A673 (cell line): ENCODE data around the gene GRB7. TPM values are rescaled to one million over a fixed set of nuclear protein-coding genes. Genes with fewer than 3 reads are reported as not detected.

Source experiments
- BruUV-seq: library from RNA; stranded (reverse); fragments of 400-500 nt; replicated peaks from 2 replicates; lab custom pipeline; 2021; lab: Mats Ljungman, UMichigan
- CTCF ChIA-PET: fragments of 300-600 bp; sonication (Branson Sonifier 250); formaldehyde crosslinking; loops from one replicate; lab custom pipeline; 2022; ENCODE audit warnings: antibody characterized with exemption; lab: Charles Lee
- POLR2A ChIA-PET: fragments of 300-600 bp; sonication (Branson Sonifier 250); formaldehyde crosslinking; loops from one replicate; lab custom pipeline; 2022; ENCODE audit warnings: antibody characterized with exemption; ENCODE audit not compliant: low non-redundant PET; lab: Charles Lee
- DNase-seq: peaks from one replicate; pipeline ENCODE4 v3.0.0-alpha.2; 2015; ENCODE audit warnings: low spot score
- H3K27ac ChIP-seq: fragments of 200-600 bp; sonication (generic); 2 replicates; pipeline ENCODE4 v1.5.1; 2016; ENCODE audit warnings: mixed run types, low read depth, mild to moderate bottlenecking, mixed read lengths, antibody characterized with exemption, low read length; ENCODE audit not compliant: poor library complexity, severe bottlenecking
- H3K27me3 ChIP-seq: fragments of 200-600 bp; sonication (generic); replicated peaks from 2 replicates; pipeline ENCODE4 v1.6.1; 2017; ENCODE audit warnings: mixed run types, low read depth, mild to moderate bottlenecking, mixed read lengths, antibody characterized with exemption, low read length; ENCODE audit not compliant: insufficient read depth, poor library complexity
- H3K36me3 ChIP-seq: fragments of 200-600 bp; sonication (generic); 2 replicates; pipeline ENCODE4 v1.6.1; 2016; ENCODE audit warnings: mixed run types, mild to moderate bottlenecking, mixed read lengths, antibody characterized with exemption, low read length; ENCODE audit not compliant: insufficient read depth, poor library complexity, severe bottlenecking
- H3K4me1 ChIP-seq: fragments of 200-600 bp; sonication (generic); 2 replicates; pipeline ENCODE4 v1.6.1; 2017; ENCODE audit warnings: mixed run types, mild to moderate bottlenecking, mixed read lengths, antibody characterized with exemption, low read length; ENCODE audit not compliant: insufficient read depth, poor library complexity, severe bottlenecking
- H3K4me3 ChIP-seq: fragments of 200-600 bp; sonication (generic); 2 replicates; pipeline ENCODE4 v1.5.1; 2016; ENCODE audit warnings: low read depth, mixed run types, mild to moderate bottlenecking, mixed read lengths, low read length; ENCODE audit not compliant: poor library complexity, severe bottlenecking
- H3K9me3 ChIP-seq: fragments of 200-600 bp; sonication (generic); 2 replicates; pipeline ENCODE4 v1.6.1; 2016; ENCODE audit warnings: mixed run types, low read depth, mild to moderate bottlenecking, mixed read lengths, antibody characterized with exemption, low read length; ENCODE audit not compliant: poor library complexity, severe bottlenecking
- CTCF ChIP-seq: fragments of 300-800, 200-600 bp; sonication (generic); conservative IDR thresholded peaks from 2 replicates; pipeline ENCODE4 v1.5.1; 2017; ENCODE audit warnings: low read depth, mild to moderate bottlenecking, antibody characterized with exemption, low read length, moderate library complexity, mixed read lengths
- EZH2 ChIP-seq: fragments of 200-600 bp; sonication (generic); IDR thresholded peaks from 2 replicates; pipeline ENCODE4 v1.6.1; 2017; ENCODE audit warnings: borderline replicate concordance, low read depth, mild to moderate bottlenecking, mixed read lengths, antibody characterized with exemption, low read length; ENCODE audit not compliant: poor library complexity, severe bottlenecking
- intact Hi-C: fragments of 100-400 bp; cut with micrococcal nuclease; formaldehyde crosslinking; loops from one replicate; pipeline ENCODE4 v1.10.0; 2022; ENCODE audit not compliant: unreplicated experiment
- total RNA-seq: library from RNA; stranded (reverse); gene quantifications from 2 replicates; pipeline ENCODE4 v1.2.3, GENCODE V29; 2021

Gene GRB7
- total RNA-seq, 1 experiment from 2014 or later, result 0.62 TPM

GRCh38 chr17:39711851-39712250 lies 25.9 kb upstream of the GRB7 start:
- no peaks in the 10 kb centered on the region for H3K9me3 ChIP-seq
- DNase-seq, result no peak
- ChIA-PET POLR2A (no interaction called here), CTCF (no interaction called here)
- no peaks in the 10 kb centered on the region for H3K4me1 ChIP-seq
- H3K27ac ChIP-seq, result no peak overlapping the region
- no peaks in the 10 kb centered on the region for H3K27me3 ChIP-seq
- H3K4me3 ChIP-seq, result no peak overlapping the region
- TF ChIP-seq EZH2 (no peak), CTCF (no peak)
- no peaks in the 10 kb centered on the region for H3K36me3 ChIP-seq
- intact Hi-C loops, result no loop called here
- BruUV-seq, result no TSS peak

DNA sequence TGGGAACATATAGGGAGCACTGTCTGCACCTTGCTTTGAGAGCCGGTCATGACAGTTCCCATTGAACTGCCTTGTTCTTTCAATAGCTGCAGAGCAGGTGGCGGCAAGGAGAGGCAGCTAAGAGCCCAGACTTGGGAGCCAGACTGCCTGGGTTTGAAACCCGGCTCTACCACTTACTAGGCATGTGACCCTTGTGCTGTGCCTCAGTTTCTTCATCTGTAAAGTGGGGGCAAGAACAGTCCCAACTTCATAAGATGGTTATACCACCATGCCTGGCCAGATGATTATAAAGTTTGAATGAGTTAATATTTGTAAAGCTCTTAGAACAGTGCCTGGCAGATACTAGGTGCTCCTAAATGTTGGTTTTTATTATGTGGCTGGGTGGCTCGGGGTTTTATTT lies 23.5 kb upstream of the GRB7 start:
- Histone ChIP-seq H3K27me3 (no peaks in the 10 kb centered on the region), H3K4me3 (no peak overlapping the region), H3K4me1 (no peaks in the 10 kb centered on the region), H3K36me3 (no peaks in the 10 kb centered on the region), H3K27ac (no peak overlapping the region), H3K9me3 (no peaks in the 10 kb centered on the region)
- no TSS peak for BruUV-seq
- no peak for DNase-seq
- ChIA-PET POLR2A (no interaction called here), CTCF (no interaction called here)
- intact Hi-C loops, result no loop called here
- TF ChIP-seq CTCF, result no peak
- no peak for TF ChIP-seq EZH2

GRCh38 chr17:39715375-39716072 lies 22.2 kb upstream of the GRB7 start:
- Histone ChIP-seq H3K27me3 (no peaks in the 10 kb centered on the region), H3K4me1 (no peaks in the 10 kb centered on the region), H3K27ac (no peak overlapping the region), H3K4me3 (no peak overlapping the region), H3K36me3 (no peaks in the 10 kb centered on the region), H3K9me3 (no peaks in the 10 kb centered on the region)
- intact Hi-C loops, result no loop called here
- DNase-seq, result no peak
- CTCF ChIA-PET, result no interaction called here
- TF ChIP-seq CTCF (no peak), EZH2 (no peak)
- POLR2A ChIA-PET, result no interaction called here
- no TSS peak for BruUV-seq
